H9 (cell line): Measurements from ENCODE around the gene KDM4C. TPM values are rescaled to one million over a fixed set of nuclear protein-coding genes. Genes with fewer than 3 reads are reported as not detected.

ENCODE experiments used
- DNase-seq: peaks from one replicate; pipeline ENCODE4 v3.0.0-alpha.2; 2017
- H2AFZ ChIP-seq: one replicate; pipeline ENCODE4 v1.6.1; 2013; ENCODE audit warnings: mild to moderate bottlenecking, low read length, control low read depth, moderate library complexity
- H2AK5ac ChIP-seq: 2 replicates; pipeline ENCODE4 v1.6.1; 2013; ENCODE audit warnings: low read length, control low read depth, mixed read lengths; ENCODE audit not compliant: insufficient read length
- H2BK120ac ChIP-seq: one replicate; pipeline ENCODE4 v1.6.1; 2013; ENCODE audit warnings: low read depth, mild to moderate bottlenecking, low read length, control low read depth, inconsistent platforms; ENCODE audit not compliant: poor library complexity, severe bottlenecking
- H2BK12ac ChIP-seq: 2 replicates; pipeline ENCODE4 v1.6.1; 2013; ENCODE audit warnings: low read length, control low read depth, mixed read lengths, low read depth; ENCODE audit not compliant: insufficient read length
- H2BK15ac ChIP-seq: 2 replicates; pipeline ENCODE4 v1.6.1; 2013; ENCODE audit warnings: low read depth, low read length, control low read depth
- H2BK20ac ChIP-seq: one replicate; pipeline ENCODE4 v1.6.1; 2013; ENCODE audit warnings: low read depth, mild to moderate bottlenecking, low read length, control low read depth, inconsistent platforms; ENCODE audit not compliant: poor library complexity, severe bottlenecking
- H2BK5ac ChIP-seq: 2 replicates; pipeline ENCODE4 v1.6.1; 2013; ENCODE audit warnings: low read length, control low read depth, mixed read lengths; ENCODE audit not compliant: insufficient read length
- H3K14ac ChIP-seq: 2 replicates; pipeline ENCODE4 v1.6.1; 2013; ENCODE audit warnings: low read length, control low read depth; ENCODE audit not compliant: insufficient read depth
- H3K18ac ChIP-seq: 2 replicates; pipeline ENCODE4 v1.6.1; 2013; ENCODE audit warnings: low read depth, mild to moderate bottlenecking, mixed read lengths, low read length, control low read depth; ENCODE audit not compliant: insufficient read length
- H3K23ac ChIP-seq: 2 replicates; pipeline ENCODE4 v1.6.1; 2013; ENCODE audit warnings: low read length, control low read depth, mixed read lengths, low read depth; ENCODE audit not compliant: insufficient read length
- H3K23me2 ChIP-seq: 2 replicates; pipeline ENCODE4 v1.6.1; 2013; ENCODE audit warnings: low read depth, mild to moderate bottlenecking, mixed read lengths, low read length, control low read depth; ENCODE audit not compliant: insufficient read length, poor library complexity, severe bottlenecking
- H3K27ac ChIP-seq: 2 replicates; pipeline ENCODE4 v1.5.1; 2013; ENCODE audit warnings: low read length, control low read depth, mixed read lengths, low read depth; ENCODE audit not compliant: insufficient read length
- H3K27me3 ChIP-seq: 2 replicates; pipeline ENCODE4 v1.6.1; 2013; ENCODE audit warnings: low read length, control low read depth, inconsistent platforms; ENCODE audit not compliant: insufficient read depth
- H3K4ac ChIP-seq: 2 replicates; pipeline ENCODE4 v1.6.1; 2013; ENCODE audit warnings: low read depth, mild to moderate bottlenecking, control low read depth, inconsistent platforms, low read length, moderate library complexity
- H3K4me1 ChIP-seq: 2 replicates; pipeline ENCODE4 v1.6.1; 2013; ENCODE audit warnings: low read length, control low read depth, inconsistent platforms; ENCODE audit not compliant: insufficient read depth
- H3K4me2 ChIP-seq: 2 replicates; pipeline ENCODE4 v1.6.1; 2013; ENCODE audit warnings: low read length, control low read depth, mixed read lengths; ENCODE audit not compliant: insufficient read length, insufficient read depth
- H3K56ac ChIP-seq: 2 replicates; pipeline ENCODE4 v1.6.1; 2013; ENCODE audit warnings: low read depth, mild to moderate bottlenecking, mixed read lengths, low read length, control low read depth; ENCODE audit not compliant: insufficient read length
- H3K79me1 ChIP-seq: 2 replicates; pipeline ENCODE4 v1.6.1; 2013; ENCODE audit warnings: low read depth, mild to moderate bottlenecking, moderate library complexity, low read length, control low read depth, inconsistent platforms; ENCODE audit not compliant: insufficient read depth, poor library complexity, severe bottlenecking
- H3K79me2 ChIP-seq: 2 replicates; pipeline ENCODE4 v1.6.1; 2013; ENCODE audit warnings: low read length, control low read depth, inconsistent platforms; ENCODE audit not compliant: insufficient read depth
- H3K9ac ChIP-seq: 2 replicates; pipeline ENCODE4 v1.6.1; 2013; ENCODE audit warnings: low read length, control low read depth, mixed read lengths; ENCODE audit not compliant: insufficient read length; ENCODE audit errors: extremely low read depth
- H3K9me3 ChIP-seq: one replicate; pipeline ENCODE4 v1.6.1; 2013; ENCODE audit warnings: low read depth, low read length, inconsistent platforms; ENCODE audit not compliant: control insufficient read depth
- H3T11ph ChIP-seq: one replicate; pipeline ENCODE4 v1.6.1; 2013; ENCODE audit warnings: mild to moderate bottlenecking, low read length, control low read depth, inconsistent platforms
- H4K20me1 ChIP-seq: one replicate; pipeline ENCODE4 v1.6.1; 2013; ENCODE audit not compliant: control insufficient read depth, insufficient read length, insufficient read depth
- H4K5ac ChIP-seq: 2 replicates; pipeline ENCODE4 v1.6.1; 2013; ENCODE audit warnings: low read depth, mild to moderate bottlenecking, mixed read lengths, low read length, control low read depth; ENCODE audit not compliant: insufficient read length
- H4K8ac ChIP-seq: replicated peaks from 2 replicates; pipeline ENCODE4 v1.6.1; 2013; ENCODE audit warnings: low read length, control low read depth, mixed read lengths, low read depth; ENCODE audit not compliant: insufficient read length
- H4K91ac ChIP-seq: 2 replicates; pipeline ENCODE4 v1.6.1; 2013; ENCODE audit warnings: low read depth, mild to moderate bottlenecking, moderate library complexity, mixed read lengths, low read length, control low read depth; ENCODE audit not compliant: insufficient read length
- H3K27ac Mint-ChIP-seq, 3 experiments: 2 replicates in 2 of 3; 3 replicates in 1 of 3; pipeline ENCODE4 v1.8.0; 2020 to 2021; ENCODE audit warnings: mixed read lengths in 3 of 3, mild to moderate bottlenecking in 1 of 3, moderate library complexity in 1 of 3
- H3K27me3 Mint-ChIP-seq: 2 replicates; pipeline ENCODE4 v1.8.0; 2021; ENCODE audit warnings: low read depth, mild to moderate bottlenecking, moderate library complexity, mixed read lengths
- H3K36me3 Mint-ChIP-seq, 3 experiments: 2 replicates in 2 of 3; 3 replicates in 1 of 3; pipeline ENCODE4 v1.8.0; 2020 to 2021; ENCODE audit warnings: low read depth in 3 of 3, mixed read lengths in 3 of 3; ENCODE audit not compliant: insufficient read depth in 1 of 3
- H3K4me1 Mint-ChIP-seq, 2 experiments: 2 replicates each; pipeline ENCODE4 v1.8.0; 2020; ENCODE audit warnings: mixed read lengths in 2 of 2
- H3K4me3 Mint-ChIP-seq, 2 experiments: 2 replicates in 1 of 2; 3 replicates in 1 of 2; pipeline ENCODE4 v1.8.0; 2020 to 2021; ENCODE audit warnings: mild to moderate bottlenecking in 2 of 2, mixed read lengths in 2 of 2, moderate library complexity in 1 of 2
- H3K9me3 Mint-ChIP-seq, 2 experiments: 2 replicates in 1 of 2; 3 replicates in 1 of 2; pipeline ENCODE4 v1.8.0; 2020; ENCODE audit warnings: mild to moderate bottlenecking in 2 of 2, mixed read lengths in 2 of 2, moderate library complexity in 1 of 2
- WGBS: extraction: QIAGEN DNeasy Blood & Tissue Kit; methylation state at CpG from one replicate; pipeline ENCODE4 v1.1.7; 2013; ENCODE audit warnings: missing lambda C conversion rate, low lambda C conversion rate, mixed read lengths; ENCODE audit not compliant: insufficient read length; ENCODE audit errors: extremely low coverage; 5-methylcytosine and 5-hydroxymethylcytosine counted together
- total RNA-seq: library from RNA; stranded (reverse); gene quantifications from 2 replicates; pipeline ENCODE4 v1.2.1, GENCODE V29; 2021
- TF ChIP-seq, protein P1 (sequence below): fragments of 200-600 bp; sonication (generic); conservative IDR thresholded peaks from 3 replicates; pipeline ENCODE4 v1.8.0; 2021; ENCODE audit warnings: antibody characterized with exemption, mild to moderate bottlenecking

The KDM4C gene
- total RNA-seq, 1 experiment from 2014 or later = 24.0 TPM

DNA sequence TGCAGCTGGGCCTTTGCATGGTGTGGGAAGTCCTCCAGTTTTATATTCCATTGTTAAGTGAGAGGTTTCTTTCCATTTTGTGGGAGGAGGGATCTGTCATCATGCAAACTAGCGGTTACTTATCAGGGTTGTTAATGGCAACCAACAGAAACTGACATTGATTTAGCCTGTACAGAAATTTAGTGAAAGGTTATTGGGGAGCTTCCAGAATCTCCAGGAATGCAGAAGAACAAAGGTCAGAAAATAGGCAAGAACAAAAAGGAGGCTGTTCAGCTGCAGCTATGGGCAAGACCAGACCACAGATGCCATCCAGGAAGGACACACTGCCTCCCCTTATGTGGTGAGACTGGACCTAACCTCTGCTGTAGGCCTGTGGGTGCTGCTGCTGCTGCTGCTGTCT, 395.8 kb downstream of the KDM4C start:
- no CpG with 5 or more reads among the region's 1 CpG for WGBS
- H3K9me3 Mint-ChIP-seq = peaks cover 0 to 3% of the 10 kb centered on the region in 2 experiments; a peak in 1 of 5 replicates

More for the DNA sequence above, 395.8 kb downstream of the KDM4C start:
- no peak overlapping the region for H3K14ac ChIP-seq
- H2BK120ac ChIP-seq = no peak overlapping the region
- no peak overlapping the region for H3T11ph ChIP-seq
- no peak overlapping the region for H4K91ac ChIP-seq
- H3K56ac ChIP-seq = no peak overlapping the region
- no peaks in the 10 kb centered on the region for H3K27me3 ChIP-seq
- no peak overlapping the region for H3K18ac ChIP-seq
- DNase-seq = no peak
- H3K23me2 ChIP-seq = no peaks in the 10 kb centered on the region
- no peak overlapping the region for H3K4me3 Mint-ChIP-seq
- no peak overlapping the region for H4K8ac ChIP-seq
- H3K4me2 ChIP-seq = no peak overlapping the region
- TF ChIP-seq, protein P1, sequence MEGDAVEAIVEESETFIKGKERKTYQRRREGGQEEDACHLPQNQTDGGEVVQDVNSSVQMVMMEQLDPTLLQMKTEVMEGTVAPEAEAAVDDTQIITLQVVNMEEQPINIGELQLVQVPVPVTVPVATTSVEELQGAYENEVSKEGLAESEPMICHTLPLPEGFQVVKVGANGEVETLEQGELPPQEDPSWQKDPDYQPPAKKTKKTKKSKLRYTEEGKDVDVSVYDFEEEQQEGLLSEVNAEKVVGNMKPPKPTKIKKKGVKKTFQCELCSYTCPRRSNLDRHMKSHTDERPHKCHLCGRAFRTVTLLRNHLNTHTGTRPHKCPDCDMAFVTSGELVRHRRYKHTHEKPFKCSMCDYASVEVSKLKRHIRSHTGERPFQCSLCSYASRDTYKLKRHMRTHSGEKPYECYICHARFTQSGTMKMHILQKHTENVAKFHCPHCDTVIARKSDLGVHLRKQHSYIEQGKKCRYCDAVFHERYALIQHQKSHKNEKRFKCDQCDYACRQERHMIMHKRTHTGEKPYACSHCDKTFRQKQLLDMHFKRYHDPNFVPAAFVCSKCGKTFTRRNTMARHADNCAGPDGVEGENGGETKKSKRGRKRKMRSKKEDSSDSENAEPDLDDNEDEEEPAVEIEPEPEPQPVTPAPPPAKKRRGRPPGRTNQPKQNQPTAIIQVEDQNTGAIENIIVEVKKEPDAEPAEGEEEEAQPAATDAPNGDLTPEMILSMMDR = no peak
- no peak overlapping the region for H2AK5ac ChIP-seq
- no peak overlapping the region for H2BK20ac ChIP-seq
- H3K27ac Mint-ChIP-seq = no peak overlapping the region
- H3K23ac ChIP-seq = no peak overlapping the region
- no peak overlapping the region for H2BK12ac ChIP-seq
- no peak overlapping the region for H2BK15ac ChIP-seq
- no peaks in the 10 kb centered on the region for H3K4me1 Mint-ChIP-seq
- no peak overlapping the region for H2BK5ac ChIP-seq
- H3K79me1 ChIP-seq = no peaks in the 10 kb centered on the region
- no peaks in the 10 kb centered on the region for H4K20me1 ChIP-seq
- no peaks in the 10 kb centered on the region for H3K79me2 ChIP-seq
- no peaks in the 10 kb centered on the region for H3K27me3 Mint-ChIP-seq
- H3K4ac ChIP-seq = no peak overlapping the region
- H2AFZ ChIP-seq = no peak overlapping the region
- no peak overlapping the region for H4K5ac ChIP-seq
- H3K4me1 ChIP-seq = no peaks in the 10 kb centered on the region
- H3K36me3 Mint-ChIP-seq = peaks cover 0 to 4% (median 3%) of the 10 kb centered on the region in 3 experiments; a peak in 5 of 7 replicates
- no peaks in the 10 kb centered on the region for H3K9me3 ChIP-seq
- no peak overlapping the region for H3K9ac ChIP-seq
- no peak overlapping the region for H3K27ac ChIP-seq
